Right cardiac atrium (tissue), 5 donors: ENCODE results near the gene P2RY11. TPM values are rescaled to one million over a fixed set of nuclear protein-coding genes. Genes with fewer than 3 reads are reported as not detected.

ENCODE experiments used
- polyA plus RNA-seq: library from polyadenylated mRNA; stranded (reverse); fragments of 200-250 nt; gene quantifications from one replicate; pipeline ENCODE4 v1.2.3, GENCODE V29; 2013
- total RNA-seq, 4 donors: library from RNA; stranded (reverse); fragmentation: NEBNext Ultra II Directional; extraction: Animal tissue kit (Norgen Biotek cat#: 25700); gene quantifications; one replicate each; pipeline ENCODE4 v1.2.1, GENCODE V29; 2021
- donor health status: healthy with polysubstance abuse.
- donor health status: DM: no; HTN: yes; CAD: no.
- donor health status: DM: no; HTN: no; CAD: no.
- donor health status: DM: no; HTN: yes; CAD: no; lungs with severe emphysema.
- donor health status: DM: yes; HTN: yes; CAD: no.

P2RY11 gene
- total and polyA plus RNA-seq, 5 donors: 2.9 to 6.6 (median 4.4) TPM

Other genes starting within 250 kb of the P2RY11 start
- 1 to 10 TPM; 5.9 to 9.2 (median 7.4) TPM for gene OLFM2, start 175.2 kb upstream of the P2RY11 start, total RNA-seq
- gene OLFM2, start 175.2 kb upstream of the P2RY11 start, polyA plus RNA-seq: 15.9 TPM
- 10 to 100 TPM in 2 of 4 donors, 1 to 10 TPM in 2; 8.6 to 19.1 (median 11.9) TPM for gene COL5A3, start 101.2 kb upstream of the P2RY11 start, total RNA-seq
- gene COL5A3, start 101.2 kb upstream of the P2RY11 start, polyA plus RNA-seq: 13.5 TPM
- gene RDH8, start 98.2 kb upstream of the P2RY11 start, total RNA-seq: not detected
- gene RDH8, start 98.2 kb upstream of the P2RY11 start, polyA plus RNA-seq: not detected
- 10 to 100 TPM; 14.5 to 16.0 (median 15.2) TPM for gene SHFL, start 25.4 kb upstream of the P2RY11 start, total RNA-seq
- 16.0 TPM for gene SHFL, start 25.4 kb upstream of the P2RY11 start, polyA plus RNA-seq
- not detected for gene ANGPTL6, start 9.0 kb upstream of the P2RY11 start, total RNA-seq
- 0.25 TPM for gene ANGPTL6, start 9.0 kb upstream of the P2RY11 start, polyA plus RNA-seq
- 10 to 100 TPM; 16.5 to 29.4 (median 25.7) TPM for gene PPAN, start 5.3 kb upstream of the P2RY11 start, total RNA-seq
- gene PPAN, start 5.3 kb upstream of the P2RY11 start, polyA plus RNA-seq: 25.2 TPM
- 100 to 1,000 TPM; 144 to 183 (median 158) TPM for gene EIF3G, start 8.2 kb downstream of the P2RY11 start, total RNA-seq
- gene EIF3G, start 8.2 kb downstream of the P2RY11 start, polyA plus RNA-seq: 127 TPM
- 10 to 100 TPM; 21.0 to 37.2 (median 30.3) TPM for gene DNMT1, start 83.3 kb downstream of the P2RY11 start, total RNA-seq
- 19.3 TPM for gene DNMT1, start 83.3 kb downstream of the P2RY11 start, polyA plus RNA-seq
- 10 to 100 TPM in 2 of 4 donors, 1 to 10 TPM in 2; 4.7 to 18.8 (median 9.5) TPM for gene S1PR2, start 119.6 kb downstream of the P2RY11 start, total RNA-seq
- gene S1PR2, start 119.6 kb downstream of the P2RY11 start, polyA plus RNA-seq: 3.5 TPM
- gene MRPL4, start 140.5 kb downstream of the P2RY11 start, total RNA-seq: 10 to 100 TPM; 54.1 to 65.4 (median 60.5) TPM
- 66.6 TPM for gene MRPL4, start 140.5 kb downstream of the P2RY11 start, polyA plus RNA-seq
- gene ICAM1, start 159.4 kb downstream of the P2RY11 start, total RNA-seq: 10 to 100 TPM in 2 of 4 donors, 1 to 10 TPM in 2; 8.4 to 14.5 (median 9.9) TPM
- 9.8 TPM for gene ICAM1, start 159.4 kb downstream of the P2RY11 start, polyA plus RNA-seq
- under 1 TPM; 0.36 to 0.74 (median 0.52) TPM for gene ICAM4, start 175.3 kb downstream of the P2RY11 start, total RNA-seq
- 0.84 TPM for gene ICAM4, start 175.3 kb downstream of the P2RY11 start, polyA plus RNA-seq
- gene ICAM5, start 178.3 kb downstream of the P2RY11 start, total RNA-seq: 1 to 10 TPM in 3 of 4 donors, under 1 TPM in 1; 0.93 to 1.6 (median 1.2) TPM
- 0.86 TPM for gene ICAM5, start 178.3 kb downstream of the P2RY11 start, polyA plus RNA-seq
- 1 to 10 TPM in 1 of 4 donors, under 1 TPM in 3; 0.80 to 1.3 (median 0.84) TPM for gene ZGLP1, start 198.1 kb downstream of the P2RY11 start, total RNA-seq
- 0.68 TPM for gene ZGLP1, start 198.1 kb downstream of the P2RY11 start, polyA plus RNA-seq
- 10 to 100 TPM; 13.2 to 20.7 (median 16.7) TPM for gene FDX2, start 204.3 kb downstream of the P2RY11 start, total RNA-seq
- gene FDX2, start 204.3 kb downstream of the P2RY11 start, polyA plus RNA-seq: 27.7 TPM
- gene RAVER1, start 221.8 kb downstream of the P2RY11 start, total RNA-seq: 10 to 100 TPM; 13.9 to 20.1 (median 15.1) TPM
- 9.8 TPM for gene RAVER1, start 221.8 kb downstream of the P2RY11 start, polyA plus RNA-seq
- gene ICAM3, start 227.9 kb downstream of the P2RY11 start, total RNA-seq: 10 to 100 TPM; 16.0 to 20.6 (median 17.8) TPM
- 7.2 TPM for gene ICAM3, start 227.9 kb downstream of the P2RY11 start, polyA plus RNA-seq